Sigmoid colon (tissue), 7 donors: Measurements from ENCODE around the gene FCHO2. TPM values are rescaled to one million over a fixed set of nuclear protein-coding genes. Genes with fewer than 3 reads are reported as not detected.
A peak's percentile ranks its signal among the peaks of the same experiment; 100 is the strongest.

Experiments used
- DNase-seq: peaks from one replicate; pipeline ENCODE4 v3.0.0-alpha.2; 2019
- H3K27ac ChIP-seq, 4 donors: fragments of 200-600 bp; sonication (generic); one replicate each; pipeline ENCODE4 v1.5.1; 2016 to 2019; ENCODE audit warnings: mild to moderate bottlenecking in 1 of 4
- H3K27me3 ChIP-seq, 3 donors: fragments of 200-600 bp; sonication (generic); one replicate each; pipeline ENCODE4 v1.5.1; 2019; ENCODE audit warnings: mild to moderate bottlenecking in 1 of 3
- H3K36me3 ChIP-seq, 4 donors: fragments of 200-600 bp; sonication (generic); one replicate each; pipeline ENCODE4 v1.5.1; 2016 to 2019
- H3K4me1 ChIP-seq, 4 donors: fragments of 200-600 bp; sonication (generic); one replicate each; pipeline ENCODE4 v1.5.1; 2017 to 2019
- H3K4me3 ChIP-seq, 4 donors: fragments of 200-600 bp; sonication (generic); one replicate each; pipeline ENCODE4 v1.5.1; 2017 to 2019; ENCODE audit warnings: mild to moderate bottlenecking in 2 of 4, moderate library complexity in 1 of 4
- H3K9me3 ChIP-seq, 4 donors: fragments of 200-600 bp in 3 of 4; sonication (generic) in 3 of 4; one replicate each; pipeline versions ENCODE4 v1.5.1 to v1.6.1; 2013 to 2019
- CTCF ChIP-seq, 4 experiments: fragments of 450-650 bp in 3 of 4; fragments of 200-600 bp in 1 of 4; IDR thresholded peaks; one replicate each; pipeline ENCODE4 v1.5.1; 2016 to 2019; ENCODE audit warnings: antibody characterized with exemption in 4 of 4, mild to moderate bottlenecking in 3 of 4, moderate library complexity in 2 of 4
- EP300 ChIP-seq, 4 donors: sonication (generic); formaldehyde crosslinking; IDR thresholded peaks; one replicate each; pipeline ENCODE4 v1.6.1; 2017; ENCODE audit warnings: antibody characterized with exemption in 4 of 4
- POLR2A ChIP-seq, 2 donors: fragments of 450-650 bp; IDR thresholded peaks; one replicate each; pipeline ENCODE4 v1.6.1; 2016; ENCODE audit warnings: antibody characterized with exemption in 2 of 2, mild to moderate bottlenecking in 2 of 2, moderate library complexity in 2 of 2
- POLR2AphosphoS5 ChIP-seq, 4 donors: sonication (generic); formaldehyde crosslinking; IDR thresholded peaks; one replicate each; pipeline ENCODE4 v1.6.1; 2017; ENCODE audit warnings: antibody characterized with exemption in 4 of 4
- WGBS, 2 donors: extraction: QIAGEN DNeasy Blood & Tissue Kit; methylation state at CpG; one replicate each; pipeline ENCODE4 v1.1.7; 2013; 5-methylcytosine and 5-hydroxymethylcytosine counted together
- intact Hi-C: fragments of 100-400 bp; cut with DNase I; formaldehyde crosslinking; loops from one replicate; pipeline ENCODE4 v1.15.1; 2023
- polyA plus RNA-seq, 3 donors: library from polyadenylated mRNA; stranded (reverse); fragments of 200-250 nt; gene quantifications; one replicate each; pipeline ENCODE4 v1.2.3, GENCODE V29; 2013
- total RNA-seq, 4 donors: library from RNA; depleted of rRNA; stranded (reverse); fragments of >200 nt; gene quantifications; one replicate each; pipeline ENCODE4 v1.1.0, GENCODE V29; 2016
- donor health status: healthy with polysubstance abuse.
- donor health status: Bipolar disorder and iron deficiency.
- donor health status: healthy.

FCHO2 gene
- total and polyA plus RNA-seq, 7 donors: 9.5 to 40.3 (median 36.0) TPM

GRCh38 chr5:73120222-73121118 lies 164.6 kb downstream of the FCHO2 start, which contains the start of gene TMEM171:
TMEM171 (plus strand) TSS chr5:73120575; CDS start chr5:73123374, 2,799 bp downstream.
- peaks cover 0 to 13% (median 11%) of the 10 kb centered on the region in 4 donors for H3K4me1 ChIP-seq
- no peaks in the 10 kb centered on the region for H3K9me3 ChIP-seq
- peak within 1 kb of the TSS in 1 of 4 donors; percentile 19 for H3K27ac ChIP-seq
- intact Hi-C loops: no loop called here
- WGBS, 2 donors: 1 to 2% methylated on average over 94 of the region's 94 CpGs
- peak within 1 kb of the TSS in 3 of 4 donors; percentile 36 to 46 (median 45) for H3K4me3 ChIP-seq
- TF ChIP-seq CTCF (IDR thresholded peaks at IDR 0.05) (no peak), EP300 (IDR thresholded peaks at IDR 0.05) (no peak), POLR2AphosphoS5 (IDR thresholded peaks at IDR 0.05) (peak in 1 of 4 donors; percentile 18), POLR2A (IDR thresholded peaks at IDR 0.05) (no peak)
- peaks cover 8 to 46% (median 35%) of the 10 kb centered on the region in 3 donors for H3K27me3 ChIP-seq
- DNase-seq: no peak
- no peaks in the 10 kb centered on the region for H3K36me3 ChIP-seq

GRCh38 chr5:73121119-73121463 lies 165.2 kb downstream of the FCHO2 start:
- no peaks in the 10 kb centered on the region for H3K36me3 ChIP-seq
- WGBS, 2 donors: 9 to 28% methylated on average over 6 of the region's 6 CpGs
- H3K4me3 ChIP-seq: peak overlapping the region in 1 of 4 donors; percentile 36
- H3K27ac ChIP-seq: no peak overlapping the region
- TF ChIP-seq CTCF (IDR thresholded peaks at IDR 0.05): no peak
- TF ChIP-seq POLR2AphosphoS5 (IDR thresholded peaks at IDR 0.05): no peak
- no peak for TF ChIP-seq EP300 (IDR thresholded peaks at IDR 0.05)
- TF ChIP-seq POLR2A (IDR thresholded peaks at IDR 0.05): no peak
- DNase-seq: no peak
- intact Hi-C loops: no loop called here
- no peaks in the 10 kb centered on the region for H3K9me3 ChIP-seq
- peaks cover 8 to 46% (median 35%) of the 10 kb centered on the region in 3 donors for H3K27me3 ChIP-seq
- H3K4me1 ChIP-seq: peaks cover 0 to 13% (median 11%) of the 10 kb centered on the region in 4 donors

DNA sequence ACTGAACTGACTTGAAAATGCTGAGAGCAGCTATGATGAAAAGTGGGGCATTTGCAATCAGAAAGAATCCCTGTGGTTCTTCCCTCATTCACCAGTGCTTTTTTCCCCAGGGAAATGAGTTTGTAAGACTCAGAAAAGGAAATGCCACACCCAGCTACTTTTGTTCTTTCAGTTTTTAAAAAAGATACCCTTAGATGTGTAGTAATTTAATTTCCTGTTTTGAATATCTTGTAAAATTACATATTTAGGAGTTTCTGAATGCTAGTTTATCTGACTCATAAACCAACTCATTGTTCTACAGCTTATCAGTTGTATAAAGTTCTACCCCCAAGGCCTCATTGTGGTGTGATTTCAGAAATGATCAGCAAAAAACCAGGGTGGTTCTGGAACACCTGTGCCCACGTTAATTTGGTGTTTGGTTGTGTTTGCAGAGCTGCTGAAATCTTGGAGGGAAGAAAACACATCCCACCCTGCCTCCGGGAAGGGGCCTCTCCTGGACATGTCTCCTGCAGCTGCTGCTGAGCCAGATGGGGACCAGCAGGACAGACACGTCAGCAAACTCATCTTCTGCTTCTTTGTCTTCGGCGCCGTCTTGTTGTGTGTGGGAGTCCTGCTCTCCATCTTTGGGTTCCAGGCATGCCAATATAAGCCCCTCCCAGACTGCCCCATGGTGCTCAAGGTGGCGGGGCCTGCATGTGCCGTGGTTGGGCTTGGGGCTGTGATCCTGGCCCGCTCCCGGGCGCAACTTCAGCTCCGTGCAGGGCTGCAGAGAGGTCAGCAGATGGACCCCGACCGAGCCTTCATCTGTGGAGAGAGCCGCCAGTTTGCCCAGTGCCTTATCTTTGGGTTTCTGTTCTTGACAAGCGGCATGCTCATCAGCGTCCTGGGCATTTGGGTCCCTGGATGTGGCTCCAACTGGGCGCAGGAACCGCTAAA lies 167.3 kb downstream of the FCHO2 start:
- no peaks in the 10 kb centered on the region for H3K9me3 ChIP-seq
- intact Hi-C loops: no loop called here
- H3K4me3 ChIP-seq: no peak overlapping the region
- 81% methylated on average over 19 of the region's 19 CpGs for WGBS, 2 donors
- peaks cover 8 to 46% (median 35%) of the 10 kb centered on the region in 3 donors for H3K27me3 ChIP-seq
- H3K27ac ChIP-seq: no peak overlapping the region
- peaks cover 0 to 13% (median 11%) of the 10 kb centered on the region in 4 donors for H3K4me1 ChIP-seq
- no peaks in the 10 kb centered on the region for H3K36me3 ChIP-seq
- no peak for DNase-seq
- TF ChIP-seq POLR2A (IDR thresholded peaks at IDR 0.05) (no peak), CTCF (IDR thresholded peaks at IDR 0.05) (no peak), EP300 (IDR thresholded peaks at IDR 0.05) (no peak), POLR2AphosphoS5 (IDR thresholded peaks at IDR 0.05) (no peak)

DNA sequence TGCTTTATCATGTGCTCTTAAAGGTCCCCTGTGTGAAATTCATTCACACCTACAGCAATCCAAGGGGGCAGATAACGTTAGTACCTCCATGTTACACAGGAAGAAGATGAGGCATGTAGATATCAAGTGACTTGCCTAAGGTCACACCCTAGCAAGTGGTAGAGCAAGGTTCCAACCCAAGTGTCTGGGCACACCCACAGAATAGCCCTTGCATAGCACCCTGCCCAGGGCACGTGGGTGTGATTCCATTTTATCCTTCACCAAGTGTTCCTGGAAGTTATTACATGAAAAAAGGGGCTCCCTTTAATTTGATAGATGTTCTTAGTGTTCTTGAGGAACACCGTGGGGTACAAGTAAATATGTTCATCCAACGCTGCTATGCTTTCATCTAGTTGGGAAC lies 169.4 kb downstream of the FCHO2 start:
- no peak overlapping the region for H3K4me3 ChIP-seq
- WGBS, 2 donors: 44 to 66% methylated on average over 4 of the region's 4 CpGs
- H3K4me1 ChIP-seq: peaks cover 0 to 8% (median 7%) of the 10 kb centered on the region in 4 donors
- H3K36me3 ChIP-seq: no peaks in the 10 kb centered on the region
- intact Hi-C loops: no loop called here
- H3K27ac ChIP-seq: no peak overlapping the region
- no peaks in the 10 kb centered on the region for H3K9me3 ChIP-seq
- DNase-seq: no peak
- peaks cover 4 to 37% (median 25%) of the 10 kb centered on the region in 3 donors for H3K27me3 ChIP-seq
- TF ChIP-seq POLR2A (IDR thresholded peaks at IDR 0.05) (no peak), CTCF (IDR thresholded peaks at IDR 0.05) (no peak), POLR2AphosphoS5 (IDR thresholded peaks at IDR 0.05) (no peak), EP300 (IDR thresholded peaks at IDR 0.05) (no peak)
